Measurements from ENCODE around the gene LAPTM4A.
"Not testable (repeated sequence)": the region's sequence is repeated elsewhere in the genome, so short reads cannot be mapped to it uniquely, and the experiment has no call there.

Gene LAPTM4A

GRCh38 chr2:20050646-20051531 lies 539 bp downstream of the LAPTM4A start:
- peak; percentile 38 for DNase-seq (ENCODE audit: low spot score)

- no peak for DNase-seq (ENCODE audit: low spot score)
These were observed 1.3 kb downstream of the LAPTM4A start for GRCh38 chr2:20050104-20050645.

- DNase-seq (ENCODE audit: low spot score): no peak
These were observed 1.8 kb downstream of the LAPTM4A start for GRCh38 chr2:20049637-20050036.

DNA sequence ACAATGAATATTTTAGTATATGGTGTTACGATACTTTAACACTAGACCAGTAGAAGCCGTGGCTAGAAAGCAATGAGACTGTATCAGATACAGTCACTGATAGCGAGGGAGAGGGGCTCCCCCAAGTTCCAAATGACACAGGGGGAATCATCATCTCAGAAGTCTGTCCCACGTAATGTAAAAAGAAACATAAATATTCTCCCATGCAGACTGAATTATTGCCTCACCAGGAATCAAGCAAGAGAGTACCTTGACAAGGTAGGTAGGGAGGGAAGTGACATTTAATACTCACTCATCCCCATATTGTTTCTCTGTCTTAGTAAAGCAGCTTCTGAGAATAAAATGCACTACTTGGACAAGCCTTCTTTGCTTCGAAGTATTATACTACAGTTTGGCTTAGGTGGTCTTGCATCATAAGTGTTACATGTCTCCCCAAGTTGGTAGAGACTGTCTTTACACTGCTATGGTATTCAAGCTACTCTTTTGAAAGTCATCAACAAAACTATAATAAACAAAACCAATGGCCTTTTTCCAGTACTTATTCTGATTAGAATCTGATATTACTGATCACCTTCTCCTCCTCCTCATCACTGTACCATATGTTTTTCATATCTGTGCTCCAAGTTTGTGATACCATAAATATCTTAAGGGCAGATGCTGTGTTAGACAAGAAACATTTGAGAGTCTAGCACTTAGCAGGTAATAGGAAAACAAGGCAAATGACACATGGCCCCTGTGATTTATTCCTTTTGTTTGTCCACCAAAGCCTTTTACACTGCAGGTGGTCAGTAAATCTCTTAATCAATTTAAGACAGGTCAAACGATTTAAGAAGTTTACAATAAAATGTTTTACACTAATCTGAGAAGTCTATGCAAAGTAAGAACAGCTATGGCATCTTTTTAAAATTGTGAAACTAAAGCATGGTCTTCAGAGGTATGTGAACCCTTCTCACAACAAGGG lies 2.7 kb downstream of the LAPTM4A start:
- no peak for DNase-seq (ENCODE audit: low spot score)

- not testable (repeated sequence) for DNase-seq (ENCODE audit: low spot score)
These were observed 5.6 kb downstream of the LAPTM4A start for GRCh38 chr2:20045712-20046292.

DNA sequence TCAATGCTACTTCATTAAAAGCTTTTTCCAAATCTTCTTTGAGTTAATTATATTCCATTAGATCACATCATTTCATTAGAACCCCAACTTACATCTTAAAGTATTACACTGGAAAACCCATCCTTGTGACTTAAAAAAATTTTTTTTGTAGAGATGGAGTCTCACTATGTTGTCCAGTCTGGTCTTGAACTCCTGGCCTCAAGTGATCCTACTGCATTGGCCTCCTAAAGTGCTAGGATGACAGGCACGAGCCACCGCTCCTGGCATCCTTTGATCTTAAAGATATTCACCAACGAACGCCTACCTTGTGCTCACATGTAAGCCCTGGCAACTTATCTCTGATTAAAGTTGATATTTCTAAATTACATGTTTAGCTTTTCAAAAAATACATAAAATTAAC lies 6.7 kb downstream of the LAPTM4A start:
- DNase-seq (ENCODE audit: low spot score): no peak

GRCh38 chr2:20042531-20042930 lies 8.9 kb downstream of the LAPTM4A start:
- DNase-seq (ENCODE audit: low spot score): no peak

DNA sequence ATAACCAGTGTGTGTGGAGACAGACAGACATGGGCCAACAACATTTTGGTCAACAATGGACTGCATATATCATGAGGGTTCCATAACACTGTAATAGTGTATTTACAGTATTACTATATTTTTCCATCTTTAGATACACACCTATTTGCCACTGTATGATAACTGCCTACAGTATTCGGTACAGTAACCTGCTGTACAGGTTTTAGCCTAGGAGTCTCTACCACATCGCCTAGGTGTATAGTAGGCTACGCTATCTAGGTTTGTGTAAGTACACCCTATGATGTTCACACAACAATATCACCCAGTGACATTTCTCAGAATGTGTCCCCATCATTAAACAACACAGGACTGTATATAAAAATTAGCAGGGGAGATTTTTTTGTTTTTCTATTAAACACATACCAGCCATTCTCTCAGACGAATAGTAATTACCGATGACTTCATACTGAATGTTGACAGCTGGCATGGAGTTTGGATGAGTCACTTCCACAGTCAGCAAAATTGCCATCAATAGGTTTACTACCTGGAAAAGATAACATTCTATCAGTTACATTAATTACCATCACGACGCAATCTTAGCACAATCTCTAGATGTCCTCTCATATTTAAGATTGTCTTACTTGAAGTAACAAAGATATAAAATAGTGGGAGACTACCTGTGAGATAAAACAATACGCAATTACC lies 10.8 kb downstream of the LAPTM4A start:
- no peak for DNase-seq (ENCODE audit: low spot score)

GRCh38 chr2:20037660-20038059 lies 13.8 kb downstream of the LAPTM4A start:
- no peak for DNase-seq (ENCODE audit: low spot score)

- no peak for DNase-seq (ENCODE audit: low spot score)
These were observed 15.3 kb downstream of the LAPTM4A start for GRCh38 chr2:20035955-20036666.

GRCh38 chr2:20034821-20035220 lies 16.6 kb downstream of the LAPTM4A start:
- DNase-seq (ENCODE audit: low spot score): no peak

DNA sequence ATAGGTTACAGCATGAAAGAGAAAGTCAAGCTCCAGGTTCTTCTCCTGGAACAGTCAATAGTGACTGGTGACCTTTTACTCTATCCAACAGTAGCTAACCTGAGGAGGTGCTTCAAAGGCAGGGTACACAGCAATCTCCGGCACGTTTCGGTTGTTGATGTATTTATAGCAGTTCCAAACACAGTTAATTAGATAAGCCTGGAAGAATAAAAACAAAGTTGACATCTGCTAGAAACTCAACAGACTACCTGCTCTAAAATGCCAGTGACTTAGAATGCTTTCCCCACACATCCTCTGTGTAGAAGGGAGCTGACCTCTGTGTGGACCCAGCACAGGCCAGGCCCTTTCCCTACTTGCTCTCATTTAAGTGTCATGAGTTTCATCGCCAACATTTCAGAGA lies 17.2 kb downstream of the LAPTM4A start:
- DNase-seq (ENCODE audit: low spot score): no peak

- DNase-seq (ENCODE audit: low spot score): no peak
These were observed 18.1 kb downstream of the LAPTM4A start for GRCh38 chr2:20033322-20033721.

GRCh38 chr2:20030224-20030623 lies 21.2 kb downstream of the LAPTM4A start:
- DNase-seq (ENCODE audit: low spot score): no peak

- DNase-seq (ENCODE audit: low spot score): no peak
These were observed 23.6 kb downstream of the LAPTM4A start for GRCh38 chr2:20027705-20028434.

DNA sequence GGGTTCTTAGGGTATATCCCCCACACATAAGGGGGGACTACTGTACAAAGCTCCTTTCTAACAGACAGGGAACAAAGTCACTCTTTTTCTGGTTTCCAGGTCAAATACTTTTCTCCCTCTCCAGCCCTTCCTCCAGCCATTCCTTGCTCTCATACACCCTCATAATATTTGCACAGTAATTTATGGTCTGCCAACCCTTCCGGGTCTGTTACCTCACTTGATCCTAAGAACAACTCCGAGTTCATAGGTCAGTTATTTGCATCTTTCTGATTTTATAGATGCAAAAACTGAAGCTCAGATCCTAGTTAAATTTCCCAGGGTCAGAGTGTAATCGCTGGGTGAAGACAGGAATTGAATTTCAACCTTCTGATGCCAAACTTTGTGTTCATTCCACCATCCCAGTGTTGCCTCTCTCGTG lies 24.2 kb downstream of the LAPTM4A start:
- DNase-seq (ENCODE audit: low spot score): no peak

DNA sequence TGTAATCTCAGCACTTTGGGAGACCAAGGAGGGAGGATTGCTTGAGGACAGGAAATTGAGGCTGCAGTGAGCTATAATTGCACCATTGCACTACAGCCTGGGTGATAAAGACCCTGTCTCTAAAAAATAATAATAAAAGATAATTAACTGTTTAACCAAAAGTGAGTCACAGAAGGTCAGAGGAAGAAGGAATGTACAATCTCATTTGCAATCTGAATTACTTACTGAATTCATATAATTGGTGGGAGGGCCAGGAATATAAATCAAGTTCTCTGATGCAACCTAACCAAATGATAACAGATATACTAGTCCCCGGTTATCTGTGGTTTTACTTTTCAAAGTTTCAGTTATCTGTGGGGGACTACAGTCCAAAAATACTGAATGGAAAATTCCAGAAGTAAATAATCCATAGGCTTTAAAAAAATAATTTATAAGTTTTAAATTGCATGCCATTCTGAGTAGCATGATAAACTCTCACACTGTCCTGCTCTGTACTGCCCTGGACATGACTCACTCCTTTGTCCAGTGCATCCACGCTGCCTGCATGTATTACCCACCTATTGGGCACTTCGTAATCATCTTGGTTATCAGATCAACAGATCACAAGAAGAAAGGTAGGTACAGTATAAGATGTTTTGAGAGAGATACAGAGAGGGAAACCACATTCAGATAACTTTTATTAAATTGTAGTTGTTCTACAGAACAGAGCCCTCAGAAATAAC lies 26.2 kb downstream of the LAPTM4A start:
- DNase-seq (ENCODE audit: low spot score): no peak

GRCh38 chr2:20023688-20024087 lies 27.7 kb downstream of the LAPTM4A start:
- DNase-seq (ENCODE audit: low spot score): no peak

DNA sequence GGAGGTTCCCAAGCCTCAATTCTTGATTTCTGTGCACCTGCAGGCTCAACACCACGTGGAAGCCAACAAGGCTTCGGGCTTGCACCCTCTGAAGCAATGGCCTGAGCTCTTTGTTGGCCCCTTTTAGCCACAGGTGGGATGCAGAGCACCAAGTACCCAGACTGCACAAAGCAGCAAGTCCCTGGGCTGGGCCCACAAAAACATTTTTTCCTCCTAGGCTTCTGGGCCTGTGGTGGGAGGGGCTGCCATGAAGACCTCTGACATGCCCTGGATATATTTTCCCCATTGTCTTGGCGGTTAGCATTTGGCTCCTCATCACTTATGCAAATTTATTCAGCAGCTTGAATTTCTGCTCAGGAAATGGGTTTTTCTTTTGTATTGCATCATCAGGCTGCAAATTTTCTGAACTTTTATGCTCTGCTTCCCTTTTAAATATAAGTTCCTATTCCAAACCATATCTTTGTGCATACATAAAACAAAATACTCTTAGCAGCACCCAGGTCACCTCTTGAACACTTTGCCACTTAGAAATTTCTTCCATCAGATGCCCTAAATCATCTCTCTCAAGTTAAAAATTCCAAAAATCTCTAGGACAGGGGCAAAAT lies 29.9 kb downstream of the LAPTM4A start:
- no peak for DNase-seq (ENCODE audit: low spot score)

Data from AG08396 (cell line).